KMS-11 (cell line): ENCODE results near the gene CDC14C.

Experiments
- H2AFZ ChIP-seq: fragments of 200-600 bp; sonication (generic); 2 replicates; pipeline ENCODE4 v1.6.1; 2016; ENCODE audit warnings: antibody characterized with exemption, mixed run types, low read depth
- H3K27ac ChIP-seq: fragments of 200-600 bp; sonication (generic); 2 replicates; pipeline ENCODE4 v1.6.1; 2016; ENCODE audit warnings: mild to moderate bottlenecking, mixed run types
- H3K27me3 ChIP-seq: fragments of 200-600 bp; sonication (generic); 2 replicates; pipeline ENCODE4 v1.6.1; 2017; ENCODE audit warnings: mild to moderate bottlenecking, low read depth, mixed run types, moderate library complexity; ENCODE audit not compliant: insufficient read depth
- H3K36me3 ChIP-seq: fragments of 200-600 bp; sonication (generic); 2 replicates; pipeline ENCODE4 v1.6.1; 2017; ENCODE audit warnings: mild to moderate bottlenecking, mixed run types; ENCODE audit not compliant: insufficient read depth
- H3K4me1 ChIP-seq: fragments of 200-600 bp; sonication (generic); 2 replicates; pipeline ENCODE4 v1.6.1; 2016; ENCODE audit warnings: mild to moderate bottlenecking, low read depth, mixed run types; ENCODE audit not compliant: poor library complexity, severe bottlenecking
- H3K4me2 ChIP-seq: fragments of 200-600 bp; sonication (generic); 2 replicates; pipeline ENCODE4 v1.7.0; 2016; ENCODE audit warnings: mild to moderate bottlenecking, mixed run types
- H3K4me3 ChIP-seq: fragments of 200-600 bp; sonication (generic); IDR thresholded peaks from 2 replicates; pipeline ENCODE4 v1.6.1; 2017; ENCODE audit warnings: low read depth, low read length, mixed read lengths; ENCODE audit not compliant: insufficient read depth
- H3K79me2 ChIP-seq: fragments of 200-600 bp; sonication (generic); 2 replicates; pipeline ENCODE4 v1.6.1; 2016; ENCODE audit warnings: low read depth, mixed run types; ENCODE audit not compliant: insufficient read depth
- H3K9ac ChIP-seq: fragments of 200-600 bp; sonication (generic); 2 replicates; pipeline ENCODE4 v1.6.1; 2016; ENCODE audit warnings: mild to moderate bottlenecking, mixed run types
- H4K20me1 ChIP-seq: fragments of 200-600 bp; sonication (generic); 2 replicates; pipeline ENCODE4 v1.6.1; 2016; ENCODE audit warnings: mild to moderate bottlenecking, mixed run types; ENCODE audit not compliant: insufficient read depth
- CTCF ChIP-seq: fragments of 200-600 bp; sonication (generic); conservative IDR thresholded peaks from 2 replicates; pipeline ENCODE4 v1.6.1; 2017; ENCODE audit warnings: low read depth, mild to moderate bottlenecking, antibody characterized with exemption, low read length, moderate library complexity, mixed read lengths

CDC14C gene

DNA sequence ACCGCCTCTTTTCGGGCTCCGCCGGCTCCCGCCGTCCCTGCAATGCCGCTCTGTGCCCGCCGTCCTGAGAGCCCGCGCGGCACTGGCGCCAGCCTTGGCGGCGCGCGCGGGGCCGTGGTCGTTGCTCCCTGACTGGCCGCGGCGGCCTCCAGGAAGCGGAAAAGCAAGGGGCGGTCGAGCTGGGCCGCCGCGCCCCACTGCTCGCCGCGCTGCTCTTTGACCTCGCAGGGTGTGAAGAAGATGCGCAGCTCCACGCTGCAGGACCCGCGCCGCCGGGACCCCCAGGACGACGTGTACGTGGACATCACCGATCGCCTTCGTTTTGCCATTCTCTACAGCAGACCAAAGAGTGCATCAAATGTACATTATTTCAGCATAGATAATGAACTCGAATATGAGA is at the start of gene CDC14C:
Gene CDC14C (plus strand): TSS at position 115 of the 400 bp plus-strand sequence. CDS start 126 bp downstream, at position 241.
- Histone ChIP-seq H3K4me1 (no peaks in the 10 kb centered on the region), H2AFZ (no peak within 1 kb of the TSS), H3K27ac (no peak within 1 kb of the TSS), H3K36me3 (no peaks in the 10 kb centered on the region), H3K4me3 (no peak within 1 kb of the TSS), H3K79me2 (no peaks in the 10 kb centered on the region), H3K9ac (no peak within 1 kb of the TSS), H4K20me1 (no peaks in the 10 kb centered on the region), H3K27me3 (no peaks in the 10 kb centered on the region), H3K4me2 (no peak within 1 kb of the TSS)
- no peak for TF ChIP-seq CTCF

GRCh38 chr7:48875045-48875916 is 49.1 kb upstream of the CDC14C start:
- no peak overlapping the region for H3K4me3 ChIP-seq
- H3K36me3 ChIP-seq: no peaks in the 10 kb centered on the region
- H3K4me1 ChIP-seq: no peaks in the 10 kb centered on the region
- no peaks in the 10 kb centered on the region for H3K79me2 ChIP-seq
- H3K4me2 ChIP-seq: no peak overlapping the region
- H3K27me3 ChIP-seq: no peaks in the 10 kb centered on the region
- H2AFZ ChIP-seq: no peak overlapping the region
- TF ChIP-seq CTCF: no peak
- no peak overlapping the region for H3K27ac ChIP-seq
- no peak overlapping the region for H3K9ac ChIP-seq
- H4K20me1 ChIP-seq: no peaks in the 10 kb centered on the region

DNA sequence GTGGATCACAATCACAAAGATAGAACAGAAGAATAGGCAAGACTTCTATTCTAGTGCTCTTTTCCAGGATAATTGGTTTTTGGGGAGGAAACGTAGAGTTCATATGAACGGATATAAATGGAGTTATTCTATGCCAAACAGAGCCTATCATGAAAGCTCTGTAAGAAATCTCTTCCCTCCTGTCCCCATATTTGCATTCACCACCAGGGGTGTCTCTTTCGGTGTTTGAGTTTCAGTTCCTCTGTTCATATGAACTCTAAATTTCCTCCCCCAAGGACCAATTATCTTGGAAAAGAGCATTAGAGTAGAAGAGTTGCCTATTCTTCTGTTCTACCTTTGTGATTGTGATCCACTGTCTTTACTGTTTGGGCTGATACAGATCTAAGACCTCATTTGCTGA is 48.3 kb upstream of the CDC14C start:
- Histone ChIP-seq H2AFZ (no peak overlapping the region), H3K4me1 (no peaks in the 10 kb centered on the region), H4K20me1 (no peaks in the 10 kb centered on the region), H3K4me2 (no peak overlapping the region), H3K4me3 (no peak overlapping the region), H3K9ac (no peak overlapping the region), H3K36me3 (no peaks in the 10 kb centered on the region), H3K79me2 (no peaks in the 10 kb centered on the region), H3K27me3 (no peaks in the 10 kb centered on the region), H3K27ac (no peak overlapping the region)
- no peak for TF ChIP-seq CTCF

GRCh38 chr7:48880851-48881250 is 43.5 kb upstream of the CDC14C start:
- Histone ChIP-seq H3K79me2 (no peaks in the 10 kb centered on the region), H3K4me3 (no peak overlapping the region), H3K4me2 (no peak overlapping the region), H3K9ac (no peak overlapping the region), H4K20me1 (no peaks in the 10 kb centered on the region), H3K27ac (no peak overlapping the region), H3K27me3 (no peaks in the 10 kb centered on the region), H3K4me1 (no peaks in the 10 kb centered on the region), H2AFZ (no peak overlapping the region), H3K36me3 (no peaks in the 10 kb centered on the region)
- TF ChIP-seq CTCF: no peak
